ENCODE data around the gene NMNAT1. TPM values are rescaled to one million over a fixed set of nuclear protein-coding genes. Genes with fewer than 3 reads are reported as not detected.
"Not testable (repeated sequence)": the region's sequence is repeated elsewhere in the genome, so short reads cannot be mapped to it uniquely, and the experiment has no call there.

The NMNAT1 gene
- total RNA-seq, 1 experiment from 2014 or later, result 2.3 TPM

DNA sequence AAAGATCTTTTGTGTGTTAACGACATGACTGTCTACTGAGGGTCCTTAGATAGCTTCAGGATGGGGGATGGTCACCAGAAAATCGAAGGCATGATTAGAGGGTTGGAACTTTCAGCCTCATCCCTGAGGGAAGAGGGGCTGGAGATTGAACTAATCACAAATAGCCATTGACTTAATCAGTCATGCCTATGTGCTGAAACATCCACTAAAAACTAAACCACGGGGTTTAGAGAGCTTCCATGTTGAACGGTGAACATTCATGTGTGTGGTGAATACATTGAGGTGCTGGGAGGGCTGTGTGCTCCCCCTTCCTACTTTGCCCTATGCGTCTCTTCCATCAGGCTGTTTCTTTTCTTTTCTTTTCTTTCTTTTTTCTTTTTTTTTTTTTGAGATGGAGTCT, 70.7 kb downstream of the NMNAT1 start:
- Mint-ChIP-seq H3K27ac (no peak overlapping the region), H3K4me1 (no peaks in the 10 kb centered on the region), H3K4me3 (no peak overlapping the region), H3K36me3 (no peaks in the 10 kb centered on the region), H3K9me3 (no peaks in the 10 kb centered on the region), H3K27me3 (ENCODE audit: low read depth) (no peaks in the 10 kb centered on the region)
- TF ChIP-seq AFF4 (CRISPR knock-in tag; IDR thresholded peaks at IDR 0.05; ENCODE audit: borderline replicate concordance) (no peak), FOXJ3 (CRISPR knock-in tag; IDR thresholded peaks at IDR 0.05; ENCODE audit: borderline replicate concordance) (no peak), IRF1 (CRISPR knock-in tag; IDR thresholded peaks at IDR 0.05) (no peak), TCF7 (CRISPR knock-in tag; IDR thresholded peaks at IDR 0.05; ENCODE audit: low read depth) (no peak), ZNF121 (CRISPR knock-in tag; IDR thresholded peaks at IDR 0.05) (no peak)
- TF ChIP-seq, protein P1, sequence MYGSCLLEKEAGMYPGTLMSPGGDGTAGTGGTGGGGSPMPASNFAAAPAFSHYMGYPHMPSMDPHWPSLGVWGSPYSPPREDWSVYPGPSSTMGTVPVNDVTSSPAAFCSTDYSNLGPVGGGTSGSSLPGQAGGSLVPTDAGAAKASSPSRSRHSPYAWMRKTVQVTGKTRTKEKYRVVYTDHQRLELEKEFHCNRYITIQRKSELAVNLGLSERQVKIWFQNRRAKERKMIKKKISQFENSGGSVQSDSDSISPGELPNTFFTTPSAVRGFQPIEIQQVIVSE (CRISPR knock-in tag; IDR thresholded peaks at IDR 0.05; ENCODE audit: borderline replicate concordance), result no peak
- no peak for DNase-seq (ENCODE audit: low spot score)
- ChIA-PET CTCF (no interaction called here), POLR2A (no interaction called here)
- no peak for ATAC-seq

DNA sequence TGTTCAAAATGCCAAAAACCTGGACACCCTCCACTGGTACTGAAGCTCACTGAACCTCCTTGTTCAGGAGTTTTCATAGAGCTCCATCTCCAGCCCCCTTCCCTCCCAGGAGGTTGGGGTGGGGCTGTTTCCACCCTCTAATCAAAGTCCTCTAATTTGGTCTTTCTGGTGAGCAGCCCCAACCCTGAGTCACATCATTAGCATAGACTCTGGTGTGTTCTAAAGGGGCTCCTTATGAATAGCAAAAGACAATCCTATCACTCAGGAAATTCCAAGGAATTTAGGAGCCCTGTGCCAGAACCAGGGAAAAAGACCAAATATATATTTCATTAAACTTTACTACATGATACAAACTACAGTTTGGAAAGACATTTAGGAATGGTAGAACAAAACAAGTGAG, 76.3 kb downstream of the NMNAT1 start:
- ChIA-PET POLR2A (no interaction called here), CTCF (no interaction called here)
- H3K4me1 Mint-ChIP-seq, result no peaks in the 10 kb centered on the region
- H3K27ac Mint-ChIP-seq, result no peak overlapping the region
- ATAC-seq (no peak), DNase-seq (ENCODE audit: low spot score) (no peak)
- H3K9me3 Mint-ChIP-seq, result no peaks in the 10 kb centered on the region
- no peaks in the 10 kb centered on the region for H3K27me3 Mint-ChIP-seq (ENCODE audit: low read depth)
- no peak for TF ChIP-seq TEAD4 (CRISPR knock-in tag; IDR thresholded peaks at IDR 0.05)
- H3K36me3 Mint-ChIP-seq, result no peaks in the 10 kb centered on the region
- H3K4me3 Mint-ChIP-seq, result no peak overlapping the region

DNA sequence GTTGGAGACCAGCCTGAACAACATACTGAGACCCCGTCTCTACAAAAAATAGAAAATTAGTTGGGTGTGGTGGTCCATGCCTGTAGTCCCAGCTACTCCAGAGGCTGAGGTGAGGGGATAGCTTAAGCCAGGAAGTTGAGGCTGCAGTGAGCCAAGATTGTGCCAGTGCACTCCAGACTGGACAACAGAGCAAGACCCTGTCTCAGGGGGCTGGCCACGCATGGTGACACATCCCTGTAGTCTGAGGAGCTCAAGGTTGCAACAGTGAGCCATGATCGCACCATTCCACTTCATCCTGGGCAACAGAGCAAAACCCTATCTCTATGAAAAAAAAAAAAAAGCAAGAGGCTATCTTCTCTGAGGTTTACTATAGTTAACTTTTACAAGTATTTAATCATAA, 76.8 kb downstream of the NMNAT1 start:
- Mint-ChIP-seq H3K36me3 (no peaks in the 10 kb centered on the region), H3K4me3 (no peak overlapping the region), H3K9me3 (no peaks in the 10 kb centered on the region), H3K27me3 (ENCODE audit: low read depth) (no peaks in the 10 kb centered on the region), H3K4me1 (no peaks in the 10 kb centered on the region), H3K27ac (no peak overlapping the region)
- CTCF ChIA-PET, result no interaction called here
- ATAC-seq (no peak), DNase-seq (ENCODE audit: low spot score) (no peak)
- TF ChIP-seq ZNF263 (CRISPR knock-in tag; IDR thresholded peaks at IDR 0.05; ENCODE audit: low read depth), result no peak
- peak; percentile 60; the same call in 1 of the 2 replicates for TF ChIP-seq ZNF121 (CRISPR knock-in tag; IDR thresholded peaks at IDR 0.05)
- POLR2A ChIA-PET, result no interaction called here

- CTCF ChIA-PET, result interaction anchor here (0.6 kb wide), 1 partner anchor 73 kb away, joined by 3 read pairs; no protein-coding TSS in a partner anchor
These were observed 77.4 kb downstream of the NMNAT1 start for GRCh38 chr1:10020678-10021077.

DNA sequence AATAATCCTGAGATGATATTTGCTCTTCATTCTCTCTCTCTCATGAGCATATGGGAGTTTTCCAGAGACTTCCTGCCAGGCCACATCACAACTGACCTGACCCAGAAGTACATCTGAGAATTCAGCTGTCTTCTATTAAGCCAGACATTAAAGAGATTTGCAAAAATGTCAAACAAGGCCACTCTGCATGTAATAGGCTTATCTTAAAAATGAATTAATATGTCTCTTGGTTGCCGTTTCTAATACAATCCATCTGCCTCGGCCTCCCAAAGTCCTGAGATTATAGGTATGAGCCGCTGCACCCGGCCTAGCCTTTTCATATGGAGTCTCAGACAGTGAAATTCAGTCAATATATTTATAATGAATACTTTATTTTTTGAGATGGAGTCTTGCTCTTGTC, 78.7 kb downstream of the NMNAT1 start:
- H3K27ac Mint-ChIP-seq; H3K27me3 Mint-ChIP-seq (ENCODE audit: low read depth); H3K36me3 Mint-ChIP-seq; H3K4me1 Mint-ChIP-seq; POLR2A ChIA-PET; ATAC-seq; CTCF ChIA-PET; DNase-seq (ENCODE audit: low spot score); H3K9me3 Mint-ChIP-seq; H3K4me3 Mint-ChIP-seq: not testable (repeated sequence)

More at GRCh38 chr1:10020678-10021077, 77.4 kb downstream of the NMNAT1 start:
- ATAC-seq; H3K4me3 Mint-ChIP-seq; H3K27me3 Mint-ChIP-seq (ENCODE audit: low read depth); DNase-seq (ENCODE audit: low spot score); H3K36me3 Mint-ChIP-seq; H3K27ac Mint-ChIP-seq; H3K4me1 Mint-ChIP-seq; H3K9me3 Mint-ChIP-seq; POLR2A ChIA-PET: not testable (repeated sequence)

DNA sequence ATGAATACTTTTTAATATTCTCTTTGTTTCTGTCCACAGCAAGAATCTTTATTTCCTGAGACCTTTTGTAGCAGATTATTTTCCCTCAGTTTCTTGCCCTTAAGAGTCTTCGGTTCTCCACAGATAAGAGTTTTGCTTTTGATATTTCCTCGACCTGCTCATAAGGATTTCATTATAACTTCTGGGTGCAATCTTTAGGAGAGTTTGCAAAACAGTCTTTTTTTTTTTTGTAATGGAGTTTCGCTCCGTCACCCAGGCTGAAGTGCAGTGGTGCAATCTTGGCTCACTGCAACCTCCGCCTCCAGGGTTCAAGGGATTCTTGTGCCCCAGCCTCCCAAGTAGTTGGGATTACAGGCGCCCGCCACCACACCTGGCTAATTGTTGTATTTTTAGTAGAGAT, 79.4 kb downstream of the NMNAT1 start:
- Mint-ChIP-seq H3K4me1 (no peaks in the 10 kb centered on the region), H3K27me3 (ENCODE audit: low read depth) (no peaks in the 10 kb centered on the region), H3K36me3 (no peaks in the 10 kb centered on the region), H3K4me3 (no peak overlapping the region), H3K9me3 (no peaks in the 10 kb centered on the region; the same call in 1 of the 2 replicates), H3K27ac (no peak overlapping the region)
- ATAC-seq (no peak), DNase-seq (ENCODE audit: low spot score) (no peak)
- ChIA-PET POLR2A (no interaction called here), CTCF (no interaction called here)
- no peak for TF ChIP-seq TCF7 (CRISPR knock-in tag; IDR thresholded peaks at IDR 0.05; ENCODE audit: low read depth)
- TF ChIP-seq, protein P2, sequence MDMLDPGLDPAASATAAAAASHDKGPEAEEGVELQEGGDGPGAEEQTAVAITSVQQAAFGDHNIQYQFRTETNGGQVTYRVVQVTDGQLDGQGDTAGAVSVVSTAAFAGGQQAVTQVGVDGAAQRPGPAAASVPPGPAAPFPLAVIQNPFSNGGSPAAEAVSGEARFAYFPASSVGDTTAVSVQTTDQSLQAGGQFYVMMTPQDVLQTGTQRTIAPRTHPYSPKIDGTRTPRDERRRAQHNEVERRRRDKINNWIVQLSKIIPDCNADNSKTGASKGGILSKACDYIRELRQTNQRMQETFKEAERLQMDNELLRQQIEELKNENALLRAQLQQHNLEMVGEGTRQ (CRISPR knock-in tag; IDR thresholded peaks at IDR 0.05), result no peak
- TF ChIP-seq ZNF317 (CRISPR knock-in tag; IDR thresholded peaks at IDR 0.05; ENCODE audit: borderline replicate concordance, low read depth), result no peak
- no peak for TF ChIP-seq MYBL2 (CRISPR knock-in tag; IDR thresholded peaks at IDR 0.05)
- no peak for TF ChIP-seq ZNF423 (CRISPR knock-in tag; IDR thresholded peaks at IDR 0.05)
- no peak for TF ChIP-seq ZBTB21 (CRISPR knock-in tag; IDR thresholded peaks at IDR 0.05; ENCODE audit: borderline replicate concordance)
- no peak for TF ChIP-seq NR2C2 (CRISPR knock-in tag; IDR thresholded peaks at IDR 0.05)
- TF ChIP-seq, protein P3, sequence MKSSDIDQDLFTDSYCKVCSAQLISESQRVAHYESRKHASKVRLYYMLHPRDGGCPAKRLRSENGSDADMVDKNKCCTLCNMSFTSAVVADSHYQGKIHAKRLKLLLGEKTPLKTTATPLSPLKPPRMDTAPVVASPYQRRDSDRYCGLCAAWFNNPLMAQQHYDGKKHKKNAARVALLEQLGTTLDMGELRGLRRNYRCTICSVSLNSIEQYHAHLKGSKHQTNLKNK (CRISPR knock-in tag; IDR thresholded peaks at IDR 0.05), result no peak
- no peak for TF ChIP-seq TP53 (CRISPR knock-in tag; IDR thresholded peaks at IDR 0.05)
- no peak for TF ChIP-seq IRF2 (CRISPR knock-in tag; IDR thresholded peaks at IDR 0.05; ENCODE audit: borderline replicate concordance, low read depth)
- TF ChIP-seq ELF4 (CRISPR knock-in tag; IDR thresholded peaks at IDR 0.05; ENCODE audit: low read depth), result no peak
- no peak for TF ChIP-seq ZNF263 (CRISPR knock-in tag; IDR thresholded peaks at IDR 0.05; ENCODE audit: low read depth)

All from WTC11 (cell line).